Measurements from ENCODE around the gene SCLT1. TPM values are rescaled to one million over a fixed set of nuclear protein-coding genes. Genes with fewer than 3 reads are reported as not detected.

The SCLT1 gene
- total and polyA plus RNA-seq, 2 experiments from 2014 or later, result 5.7 to 13.9 TPM

GRCh38 chr4:128961405-128961804 is 131.9 kb downstream of the SCLT1 start:
- TF ChIP-seq CTCF (IDR thresholded peaks at IDR 0.05; ENCODE audit: low read depth, low read length), result no peak
- Histone ChIP-seq H3K4me1 (ENCODE audit: low read depth) (no peaks in the 10 kb centered on the region), H3K27me3 (no peaks in the 10 kb centered on the region), H3K9me3 (ENCODE audit: low read depth) (no peaks in the 10 kb centered on the region), H3K27ac (no peak overlapping the region), H3K36me3 (no peaks in the 10 kb centered on the region), H3K4me3 (no peak overlapping the region)
- DNase-seq (ENCODE audit: low read depth in 1 of 2, low spot score in 1 of 2), result no peak

- Histone ChIP-seq H3K36me3 (no peaks in the 10 kb centered on the region), H3K27me3 (no peaks in the 10 kb centered on the region), H3K27ac (no peak overlapping the region), H3K4me1 (ENCODE audit: low read depth) (no peaks in the 10 kb centered on the region), H3K4me3 (no peak overlapping the region), H3K9me3 (ENCODE audit: low read depth) (no peaks in the 10 kb centered on the region)
- TF ChIP-seq CTCF (IDR thresholded peaks at IDR 0.05; ENCODE audit: low read depth, low read length), result no peak
- peak in 1 of 2 donors; percentile 24 for DNase-seq (ENCODE audit: low read depth in 1 of 2, low spot score in 1 of 2)
Measured at GRCh38 chr4:128958194-128958593, 135.1 kb downstream of the SCLT1 start.

- no peaks in the 10 kb centered on the region for H3K27me3 ChIP-seq
- H3K36me3 ChIP-seq, result no peaks in the 10 kb centered on the region
- TF ChIP-seq CTCF (IDR thresholded peaks at IDR 0.05; ENCODE audit: low read depth, low read length), result no peak
- H3K4me1 ChIP-seq (ENCODE audit: low read depth), result no peaks in the 10 kb centered on the region
- H3K9me3 ChIP-seq (ENCODE audit: low read depth), result no peaks in the 10 kb centered on the region
- H3K4me3 ChIP-seq, result no peak overlapping the region
- H3K27ac ChIP-seq, result no peak overlapping the region
- DNase-seq (ENCODE audit: low read depth in 1 of 2, low spot score in 1 of 2), result no peak
Measured at GRCh38 chr4:128957459-128957858, 135.9 kb downstream of the SCLT1 start.

GRCh38 chr4:128955751-128956150 is 137.6 kb downstream of the SCLT1 start:
- H3K27ac ChIP-seq, result no peak overlapping the region
- H3K27me3 ChIP-seq, result no peaks in the 10 kb centered on the region
- no peaks in the 10 kb centered on the region for H3K9me3 ChIP-seq (ENCODE audit: low read depth)
- TF ChIP-seq CTCF (IDR thresholded peaks at IDR 0.05; ENCODE audit: low read depth, low read length), result no peak
- no peak for DNase-seq (ENCODE audit: low read depth in 1 of 2, low spot score in 1 of 2)
- no peaks in the 10 kb centered on the region for H3K36me3 ChIP-seq
- H3K4me1 ChIP-seq (ENCODE audit: low read depth), result no peaks in the 10 kb centered on the region
- H3K4me3 ChIP-seq, result no peak overlapping the region

- no peak overlapping the region for H3K27ac ChIP-seq
- no peak for DNase-seq (ENCODE audit: low read depth in 1 of 2, low spot score in 1 of 2)
- no peaks in the 10 kb centered on the region for H3K27me3 ChIP-seq
- no peaks in the 10 kb centered on the region for H3K9me3 ChIP-seq (ENCODE audit: low read depth)
- no peak overlapping the region for H3K4me3 ChIP-seq
- no peak for TF ChIP-seq CTCF (IDR thresholded peaks at IDR 0.05; ENCODE audit: low read depth, low read length)
- no peaks in the 10 kb centered on the region for H3K4me1 ChIP-seq (ENCODE audit: low read depth)
- H3K36me3 ChIP-seq, result no peaks in the 10 kb centered on the region
Measured at GRCh38 chr4:128954941-128955340, 138.4 kb downstream of the SCLT1 start.

GRCh38 chr4:128951316-128951715 is 142.0 kb downstream of the SCLT1 start:
- Histone ChIP-seq H3K9me3 (ENCODE audit: low read depth) (no peaks in the 10 kb centered on the region), H3K27me3 (no peaks in the 10 kb centered on the region), H3K36me3 (no peaks in the 10 kb centered on the region), H3K27ac (no peak overlapping the region), H3K4me3 (no peak overlapping the region), H3K4me1 (ENCODE audit: low read depth) (no peaks in the 10 kb centered on the region)
- TF ChIP-seq CTCF (IDR thresholded peaks at IDR 0.05; ENCODE audit: low read depth, low read length), result no peak
- no peak for DNase-seq (ENCODE audit: low read depth in 1 of 2, low spot score in 1 of 2)

All from cardiac muscle cell (in vitro differentiated cells and primary cell).